Subcutaneous adipose tissue (tissue), 4 donors: Measurements from ENCODE around the gene LRRC9. TPM values are rescaled to one million over a fixed set of nuclear protein-coding genes. Genes with fewer than 3 reads are reported as not detected.

Experiments used
- total RNA-seq, 4 donors: library from RNA; depleted of rRNA; stranded (reverse); fragments of >200 nt; gene quantifications; one replicate each; pipeline ENCODE4 v1.1.0, GENCODE V29; 2016
- TF ChIP-seq, protein P1 (sequence below): fragments of 450-650 bp; IDR thresholded peaks from one replicate; pipeline ENCODE4 v1.5.1; 2016; ENCODE audit warnings: low read depth, mild to moderate bottlenecking, control low read depth, antibody characterized with exemption, moderate library complexity

Gene LRRC9
- total RNA-seq, 4 donors from 2014 or later, result 0.17 to 1.5 TPM; not detected in 2

GRCh38 chr14:59998564-59998963 lies 78.6 kb downstream of the LRRC9 start:
- TF ChIP-seq, protein P1, sequence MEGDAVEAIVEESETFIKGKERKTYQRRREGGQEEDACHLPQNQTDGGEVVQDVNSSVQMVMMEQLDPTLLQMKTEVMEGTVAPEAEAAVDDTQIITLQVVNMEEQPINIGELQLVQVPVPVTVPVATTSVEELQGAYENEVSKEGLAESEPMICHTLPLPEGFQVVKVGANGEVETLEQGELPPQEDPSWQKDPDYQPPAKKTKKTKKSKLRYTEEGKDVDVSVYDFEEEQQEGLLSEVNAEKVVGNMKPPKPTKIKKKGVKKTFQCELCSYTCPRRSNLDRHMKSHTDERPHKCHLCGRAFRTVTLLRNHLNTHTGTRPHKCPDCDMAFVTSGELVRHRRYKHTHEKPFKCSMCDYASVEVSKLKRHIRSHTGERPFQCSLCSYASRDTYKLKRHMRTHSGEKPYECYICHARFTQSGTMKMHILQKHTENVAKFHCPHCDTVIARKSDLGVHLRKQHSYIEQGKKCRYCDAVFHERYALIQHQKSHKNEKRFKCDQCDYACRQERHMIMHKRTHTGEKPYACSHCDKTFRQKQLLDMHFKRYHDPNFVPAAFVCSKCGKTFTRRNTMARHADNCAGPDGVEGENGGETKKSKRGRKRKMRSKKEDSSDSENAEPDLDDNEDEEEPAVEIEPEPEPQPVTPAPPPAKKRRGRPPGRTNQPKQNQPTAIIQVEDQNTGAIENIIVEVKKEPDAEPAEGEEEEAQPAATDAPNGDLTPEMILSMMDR, result no peak

GRCh38 chr14:60002819-60003492 lies 83.0 kb downstream of the LRRC9 start:
- TF ChIP-seq, protein P1, result no peak

DNA sequence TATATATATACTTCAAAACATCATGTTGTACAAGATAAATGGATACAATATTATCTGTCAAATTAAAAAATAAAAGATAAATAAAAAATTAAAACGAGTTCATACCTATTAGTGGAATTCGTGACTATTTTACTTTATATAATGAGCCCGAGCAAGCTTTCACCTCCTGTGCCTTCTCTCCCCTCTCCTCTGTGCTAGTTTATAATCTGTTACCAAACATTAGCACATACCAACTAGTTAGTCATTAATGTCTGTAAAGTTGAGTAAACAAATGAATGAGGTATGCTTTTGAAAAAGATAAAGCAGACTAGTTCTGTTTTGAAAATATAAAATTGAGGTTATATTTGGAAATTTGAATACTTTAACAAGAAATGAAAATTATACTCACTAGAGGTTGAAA lies 84.0 kb downstream of the LRRC9 start:
- TF ChIP-seq, protein P1, result no peak

DNA sequence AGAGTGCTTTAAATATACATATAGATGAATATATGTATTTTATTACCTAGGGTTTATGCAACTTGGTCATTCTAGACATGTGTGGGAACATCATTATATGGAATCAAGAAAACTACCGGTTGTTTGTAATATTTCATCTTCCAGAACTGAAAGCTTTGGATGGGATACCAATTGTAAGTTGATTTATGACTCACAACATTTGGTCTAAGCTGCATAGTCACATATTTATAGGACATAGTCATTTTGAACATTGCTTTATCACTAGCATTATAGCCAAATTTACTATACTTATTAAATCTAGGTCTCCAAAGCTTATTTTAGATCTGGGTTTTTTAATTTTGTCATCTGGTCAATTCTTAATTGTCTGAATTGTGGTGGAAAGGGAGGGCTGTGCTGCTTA lies 88.1 kb downstream of the LRRC9 start:
- TF ChIP-seq, protein P1, result no peak

GRCh38 chr14:60014402-60014801 lies 94.5 kb downstream of the LRRC9 start:
- TF ChIP-seq, protein P1, result no peak

DNA sequence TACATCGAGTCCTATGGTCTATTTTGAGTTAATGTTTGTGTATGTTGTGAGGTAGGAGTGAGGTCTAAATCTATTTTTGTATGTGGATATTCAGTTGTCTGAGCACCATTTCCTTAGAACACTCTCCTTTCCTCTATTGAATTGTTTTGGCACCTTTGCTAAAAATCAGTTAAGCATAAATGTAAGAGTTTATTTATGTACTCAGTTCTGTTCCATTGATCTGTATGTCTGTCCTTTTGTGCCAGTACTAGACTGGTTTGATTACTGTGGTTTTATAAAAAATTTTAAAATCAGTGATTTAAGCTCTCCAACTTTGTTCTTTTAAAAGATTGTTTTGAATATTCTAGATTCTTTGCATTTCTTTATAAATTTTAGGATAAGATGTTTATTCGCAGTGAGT lies 101.7 kb downstream of the LRRC9 start:
- TF ChIP-seq, protein P1, result no peak

- TF ChIP-seq, protein P1, result no peak
Measured at GRCh38 chr14:60025571-60025970, 105.6 kb downstream of the LRRC9 start.
